LHCN-M2 (cell line): ENCODE results near the gene ADGRB2. TPM values are rescaled to one million over a fixed set of nuclear protein-coding genes. Genes with fewer than 3 reads are reported as not detected.

ENCODE experiments used
- DNase-seq: peaks from one replicate; pipeline ENCODE4 v3.0.0-alpha.2; 2012; ENCODE audit warnings: low read depth
- polyA plus RNA-seq: library from polyadenylated mRNA; unstranded; fragments of >200 nt; gene quantifications from one replicate; pipeline ENCODE4 v1.2.1, GENCODE V29; 2012; ENCODE audit warnings: missing spikeins
- total RNA-seq: library from RNA; depleted of rRNA; stranded (reverse); fragments of >200 nt; gene quantifications from 2 replicates; pipeline ENCODE4 v1.2.3, GENCODE V29; 2014; rRNA removed

ADGRB2 gene, protein sequence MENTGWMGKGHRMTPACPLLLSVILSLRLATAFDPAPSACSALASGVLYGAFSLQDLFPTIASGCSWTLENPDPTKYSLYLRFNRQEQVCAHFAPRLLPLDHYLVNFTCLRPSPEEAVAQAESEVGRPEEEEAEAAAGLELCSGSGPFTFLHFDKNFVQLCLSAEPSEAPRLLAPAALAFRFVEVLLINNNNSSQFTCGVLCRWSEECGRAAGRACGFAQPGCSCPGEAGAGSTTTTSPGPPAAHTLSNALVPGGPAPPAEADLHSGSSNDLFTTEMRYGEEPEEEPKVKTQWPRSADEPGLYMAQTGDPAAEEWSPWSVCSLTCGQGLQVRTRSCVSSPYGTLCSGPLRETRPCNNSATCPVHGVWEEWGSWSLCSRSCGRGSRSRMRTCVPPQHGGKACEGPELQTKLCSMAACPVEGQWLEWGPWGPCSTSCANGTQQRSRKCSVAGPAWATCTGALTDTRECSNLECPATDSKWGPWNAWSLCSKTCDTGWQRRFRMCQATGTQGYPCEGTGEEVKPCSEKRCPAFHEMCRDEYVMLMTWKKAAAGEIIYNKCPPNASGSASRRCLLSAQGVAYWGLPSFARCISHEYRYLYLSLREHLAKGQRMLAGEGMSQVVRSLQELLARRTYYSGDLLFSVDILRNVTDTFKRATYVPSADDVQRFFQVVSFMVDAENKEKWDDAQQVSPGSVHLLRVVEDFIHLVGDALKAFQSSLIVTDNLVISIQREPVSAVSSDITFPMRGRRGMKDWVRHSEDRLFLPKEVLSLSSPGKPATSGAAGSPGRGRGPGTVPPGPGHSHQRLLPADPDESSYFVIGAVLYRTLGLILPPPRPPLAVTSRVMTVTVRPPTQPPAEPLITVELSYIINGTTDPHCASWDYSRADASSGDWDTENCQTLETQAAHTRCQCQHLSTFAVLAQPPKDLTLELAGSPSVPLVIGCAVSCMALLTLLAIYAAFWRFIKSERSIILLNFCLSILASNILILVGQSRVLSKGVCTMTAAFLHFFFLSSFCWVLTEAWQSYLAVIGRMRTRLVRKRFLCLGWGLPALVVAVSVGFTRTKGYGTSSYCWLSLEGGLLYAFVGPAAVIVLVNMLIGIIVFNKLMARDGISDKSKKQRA (N-terminal part only)
- total RNA-seq: 20.5 and 22.6 TPM in 2 replicates
- 20.8 TPM for polyA plus RNA-seq

DNA sequence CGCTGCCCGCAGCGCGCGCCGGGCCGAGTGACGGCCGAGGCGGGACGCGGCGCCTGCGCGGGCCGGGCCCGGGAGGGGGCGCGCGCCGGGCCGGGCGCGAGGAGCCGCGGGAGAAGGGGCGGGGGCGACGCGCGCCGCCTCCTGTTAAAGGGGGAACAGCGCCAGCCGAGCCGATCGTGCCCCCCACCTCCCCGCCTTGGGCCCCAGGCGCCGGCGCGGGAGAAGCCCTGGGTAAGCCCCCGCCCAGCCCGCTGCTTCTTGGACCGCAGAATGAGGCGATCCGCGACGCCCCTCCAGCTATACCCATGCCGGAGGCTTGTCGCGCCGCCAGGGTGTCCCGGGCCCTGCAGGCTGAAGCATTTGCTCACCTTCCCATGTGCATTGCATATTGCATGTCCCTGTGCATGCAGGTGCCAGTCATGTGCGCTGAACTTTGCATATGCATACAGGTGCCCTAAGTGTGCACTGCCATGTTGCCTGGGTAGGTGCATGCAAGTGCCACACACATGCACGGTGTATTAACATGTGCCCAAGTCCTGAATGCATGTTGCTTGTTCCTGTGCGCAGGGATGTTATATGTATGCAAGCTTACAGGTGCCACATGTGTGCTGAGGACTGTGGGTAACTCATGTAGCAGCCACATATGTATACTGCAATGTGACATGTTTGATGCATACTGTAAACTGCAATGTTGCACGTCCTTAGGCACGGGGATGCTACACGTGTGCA is at the start of gene ADGRB2:
Gene ADGRB2, minus strand, starts transcription at position 29 of the 729 bp plus-strand sequence. CDS start 7,119 bp downstream, outside the sequence.
- DNase-seq: no peak

DNA sequence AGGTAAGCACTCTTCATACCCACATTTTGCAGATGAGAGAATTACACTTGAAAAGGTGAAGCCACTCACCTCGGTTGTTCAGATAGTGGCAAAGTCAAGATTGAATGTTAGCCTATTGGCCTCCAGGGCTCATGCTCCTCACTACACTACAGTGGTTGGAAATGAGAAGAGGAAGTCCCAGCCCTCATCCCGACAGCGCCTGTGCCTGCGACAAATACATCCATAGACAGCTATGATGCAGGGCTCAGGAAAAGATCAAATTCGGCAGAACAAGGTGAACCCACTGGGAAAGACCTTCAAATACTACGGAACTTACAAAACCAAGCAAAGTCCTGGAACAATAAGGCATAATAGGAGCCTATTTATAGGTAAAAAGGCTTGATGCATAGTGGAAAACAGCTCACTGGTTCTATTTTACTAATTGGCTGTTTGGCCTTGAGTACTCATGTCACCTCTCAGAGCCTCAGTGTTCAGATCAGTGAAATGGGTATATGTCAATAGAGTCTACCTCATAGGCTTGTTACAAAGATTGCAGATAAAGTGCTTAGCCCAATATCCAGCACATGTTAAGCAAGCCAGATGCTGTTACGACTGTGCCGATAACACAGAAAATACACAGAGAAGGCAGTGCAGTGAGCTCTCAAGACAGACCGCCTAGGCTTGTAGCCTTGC is 48.2 kb upstream of the ADGRB2 start:
- DNase-seq: no peak

DNA sequence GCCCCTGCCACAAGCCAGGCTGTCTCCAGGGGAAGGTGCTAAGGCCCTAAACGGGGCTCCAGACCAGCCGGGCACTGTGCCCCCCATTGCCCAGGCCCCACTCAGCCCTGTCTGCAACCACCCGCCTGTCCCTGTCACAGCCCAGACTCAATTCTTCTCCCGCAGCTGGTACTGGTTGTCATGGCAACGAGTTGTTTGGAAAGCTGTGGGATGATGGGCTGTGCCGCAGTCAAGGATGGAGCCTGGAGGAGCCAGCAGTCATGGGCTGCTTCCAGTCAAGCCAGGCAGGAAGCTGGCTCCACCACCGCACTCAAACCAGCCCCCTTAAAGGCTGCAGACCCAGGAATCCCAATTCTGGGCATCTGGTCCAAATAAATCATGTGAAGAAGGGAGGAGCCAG is 47.5 kb upstream of the ADGRB2 start:
- DNase-seq: peak; percentile 68

DNA sequence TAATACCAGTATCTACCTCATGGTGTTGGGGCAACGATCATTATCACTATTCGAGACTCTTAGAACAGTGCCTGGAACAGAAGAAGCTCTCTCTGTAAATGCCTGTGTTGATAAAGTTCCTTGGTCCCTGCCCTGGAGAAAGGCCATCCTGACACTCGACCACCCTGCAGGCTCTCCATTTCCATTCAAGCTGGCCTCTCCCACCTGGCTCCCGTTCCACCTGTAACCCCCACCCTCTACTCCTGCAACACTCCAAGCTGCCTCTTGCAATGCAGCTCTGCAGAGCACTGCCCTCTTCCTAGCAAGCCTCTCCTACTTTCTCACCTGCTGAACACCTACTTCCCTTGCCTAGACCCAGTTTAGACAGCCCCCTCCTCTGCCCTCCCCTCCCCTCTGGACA is 45.6 kb upstream of the ADGRB2 start:
- DNase-seq: no peak

DNA sequence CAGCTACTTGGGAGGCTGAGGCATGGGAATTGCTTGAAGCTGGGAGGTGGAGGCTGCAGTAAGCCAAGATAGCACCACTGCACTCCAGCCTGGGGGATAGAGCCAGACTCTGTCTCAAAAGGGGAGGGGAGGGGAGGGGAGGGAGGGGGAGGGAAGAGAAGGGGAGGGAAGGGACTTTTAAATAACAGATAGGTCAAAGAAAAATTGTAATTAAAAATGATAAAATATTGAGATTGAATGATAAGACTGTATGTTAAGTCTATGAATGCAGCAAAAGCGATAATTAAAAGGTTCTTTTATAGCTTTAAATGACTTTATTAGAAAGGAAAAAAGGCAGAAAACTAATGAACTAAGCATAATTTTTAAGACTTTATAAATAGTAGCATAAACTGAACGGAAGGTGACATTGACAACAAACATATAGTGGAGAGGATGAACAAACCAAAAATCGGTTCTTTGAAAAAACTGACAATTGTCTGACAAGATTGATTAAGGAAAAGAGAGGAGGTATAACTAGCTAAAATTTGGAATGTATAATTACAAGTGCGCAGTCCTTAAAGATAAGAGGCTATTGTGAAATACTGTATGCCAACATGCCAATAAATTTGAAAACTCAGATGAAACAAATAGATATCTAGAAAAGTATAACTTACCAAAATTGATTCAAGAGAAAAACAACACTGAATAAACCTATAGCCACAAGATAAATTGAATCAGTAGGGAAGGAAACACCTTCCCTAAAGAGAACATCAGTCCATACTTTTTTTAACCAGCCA is 43.3 kb upstream of the ADGRB2 start:
- DNase-seq: no peak

DNA sequence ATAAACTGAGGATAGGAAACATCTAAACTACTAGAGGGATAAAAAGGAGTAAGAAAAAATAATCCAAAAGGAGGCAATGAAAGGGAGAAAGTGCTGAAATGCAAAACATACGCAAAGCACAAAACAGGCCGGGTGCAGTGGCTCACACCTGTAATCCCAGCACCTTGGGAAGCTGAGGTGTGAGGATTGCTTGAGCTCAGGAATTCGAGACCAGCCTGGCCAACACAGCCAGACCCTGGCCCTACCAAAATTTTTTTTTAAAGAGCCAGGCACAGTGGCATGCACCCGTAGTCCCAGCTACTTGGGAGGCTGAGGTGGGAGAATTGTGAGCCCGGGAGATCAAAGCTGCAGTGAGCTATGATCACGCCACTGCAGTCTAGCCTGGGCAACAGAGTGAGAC is 41.2 kb upstream of the ADGRB2 start:
- DNase-seq: no peak

DNA sequence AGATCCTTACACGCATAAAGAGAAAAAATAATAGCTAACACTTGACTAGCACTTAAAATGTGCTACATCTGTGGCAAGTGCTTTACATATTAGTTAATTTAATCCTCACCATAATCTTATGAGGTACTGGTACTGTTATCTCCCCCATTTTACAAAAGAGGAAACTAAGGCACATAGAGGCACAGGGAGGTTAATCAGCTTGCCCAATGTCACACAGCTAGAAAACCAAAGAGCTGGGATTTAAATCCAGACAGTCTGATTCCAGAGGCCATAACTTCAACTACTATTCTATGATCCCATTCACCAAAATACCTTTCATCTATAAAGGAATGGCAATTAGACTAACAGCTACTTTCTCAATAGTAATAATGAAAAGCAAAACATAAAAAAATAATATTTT is 40.0 kb upstream of the ADGRB2 start:
- no peak for DNase-seq

DNA sequence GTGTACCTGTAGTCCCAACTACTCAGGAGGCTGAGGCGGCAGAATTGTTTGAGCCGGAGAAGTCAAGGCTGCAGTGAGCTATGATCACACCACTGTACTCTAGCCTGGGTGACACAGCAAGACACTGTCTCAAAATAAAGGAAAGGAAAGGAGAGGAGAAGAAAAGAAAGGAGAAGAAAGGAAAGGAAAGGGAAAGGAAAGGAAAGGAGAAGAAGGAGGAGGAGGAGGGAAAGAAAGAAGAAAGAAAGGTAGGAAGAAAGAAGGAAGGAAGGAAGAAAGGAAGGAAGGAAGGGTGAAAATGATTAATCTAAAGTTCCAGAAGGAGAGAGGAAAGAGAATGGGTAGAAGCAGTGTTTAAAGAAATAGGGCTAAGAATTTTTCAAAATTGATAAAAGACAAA is 39.5 kb upstream of the ADGRB2 start:
- no peak for DNase-seq

DNA sequence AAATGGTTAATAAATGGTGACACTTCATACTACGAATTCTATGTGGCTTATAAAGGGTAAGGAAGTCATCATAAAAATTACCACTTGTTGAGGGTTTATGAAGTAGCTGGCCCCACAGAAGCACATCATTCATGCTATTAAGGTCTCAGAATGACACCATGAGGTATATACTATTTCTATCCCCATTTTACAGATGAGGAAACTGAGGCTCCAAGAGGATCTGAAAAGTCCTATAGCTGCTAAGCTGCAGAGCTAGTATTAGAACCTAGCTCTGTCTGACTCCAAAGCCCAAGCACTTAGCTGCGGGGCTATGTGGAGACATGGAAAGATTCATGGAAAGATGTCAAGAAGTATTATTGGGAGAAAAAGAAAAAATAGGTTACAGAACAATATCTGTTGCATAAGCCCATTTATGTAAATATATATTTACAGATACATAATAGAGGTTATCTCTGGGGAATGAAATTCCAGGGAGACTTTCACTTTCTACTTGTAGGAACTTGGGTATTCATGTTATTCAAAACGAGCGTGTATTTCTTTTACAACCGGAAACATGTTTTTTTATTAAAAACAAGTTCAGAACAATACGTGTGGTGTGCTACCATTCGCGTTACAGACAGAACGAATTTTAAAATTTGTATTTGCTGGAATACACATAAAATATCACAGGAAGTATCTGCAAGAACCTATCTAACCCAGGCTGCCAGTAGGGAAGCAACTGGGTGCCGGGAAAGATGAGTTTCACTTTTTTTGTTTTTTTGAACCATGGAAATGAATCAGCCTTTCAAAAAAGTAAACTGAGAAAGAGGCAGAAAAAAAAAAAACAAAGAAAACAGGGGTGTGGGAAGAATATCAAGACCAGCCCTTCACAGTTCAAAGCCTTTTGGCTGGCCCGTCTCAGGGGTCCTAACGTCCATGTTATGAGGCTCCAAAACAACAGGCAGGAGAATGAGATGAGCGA is 38.3 kb upstream of the ADGRB2 start:
- peak; percentile 37 for DNase-seq

DNA sequence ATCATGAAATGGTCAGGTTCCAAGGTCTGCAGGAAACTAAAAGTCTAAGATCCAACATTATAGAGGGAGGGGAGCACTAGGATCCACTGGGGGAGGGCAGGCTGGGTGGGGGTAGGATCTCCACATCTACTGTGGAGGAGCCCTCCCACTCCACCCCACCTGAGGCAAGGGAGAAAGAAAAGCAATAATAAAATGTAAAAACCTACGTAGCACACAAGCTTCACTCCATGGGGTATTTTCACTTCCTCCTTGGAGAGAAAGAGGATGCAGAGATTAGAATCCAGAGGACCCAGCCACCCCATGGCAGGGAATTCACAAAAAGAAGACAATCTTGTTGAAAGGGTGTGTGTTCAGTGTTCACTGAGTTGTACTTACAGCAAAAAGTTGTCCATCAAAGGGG is 37.3 kb upstream of the ADGRB2 start:
- no peak for DNase-seq

DNA sequence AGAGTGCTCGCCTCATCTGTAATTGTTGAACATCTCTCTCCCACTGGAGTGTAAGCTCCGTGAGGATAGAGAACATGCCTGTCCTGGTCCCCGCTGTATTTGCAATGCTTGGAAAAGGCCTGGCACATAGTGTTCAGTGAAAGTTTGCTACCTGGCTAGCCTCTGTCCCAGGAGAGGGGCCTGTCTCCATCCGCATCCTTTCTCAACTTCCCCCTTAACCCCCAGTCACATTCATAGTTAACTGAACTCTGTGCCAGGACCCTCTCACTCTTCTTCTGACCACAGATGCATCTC is 36.5 kb upstream of the ADGRB2 start:
- no peak for DNase-seq

DNA sequence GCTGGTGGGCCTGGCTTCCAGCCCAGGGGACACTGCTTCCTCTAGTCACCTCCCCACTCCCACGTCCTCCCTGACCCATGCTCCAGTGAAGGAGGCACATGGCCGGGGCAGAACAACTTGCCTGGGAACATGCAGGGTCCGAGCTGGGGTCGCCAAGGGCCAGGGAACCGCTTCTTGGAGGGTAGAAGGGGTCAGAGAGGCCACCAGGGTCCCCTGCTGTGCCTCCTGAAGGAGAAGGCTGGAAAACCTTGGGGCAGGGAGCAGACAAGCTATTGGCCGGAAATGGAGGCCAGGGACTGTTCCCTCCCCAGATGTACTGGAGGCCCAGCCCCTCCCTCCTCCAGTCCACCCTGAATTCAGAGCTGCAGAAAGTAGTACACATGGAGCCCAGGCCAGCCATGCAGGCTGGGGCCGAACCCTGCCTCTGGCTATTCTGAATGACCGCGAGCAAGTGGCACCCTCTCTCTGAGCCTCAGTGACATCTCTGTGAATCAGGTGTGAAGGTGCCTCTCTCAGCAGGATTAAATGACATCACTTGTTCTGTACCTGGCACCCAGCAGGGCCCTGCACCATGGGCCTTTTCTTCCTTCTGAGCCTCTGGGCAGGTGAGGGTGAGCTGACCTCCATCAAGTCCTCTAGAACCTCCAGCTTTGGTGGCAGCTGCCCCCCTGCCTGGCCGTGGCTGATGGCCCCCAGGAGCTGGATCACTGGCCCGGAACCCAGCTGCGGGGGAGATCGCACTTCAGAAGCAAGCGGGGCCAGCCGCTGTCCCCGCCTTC is 35.9 kb upstream of the ADGRB2 start:
- DNase-seq: no peak

DNA sequence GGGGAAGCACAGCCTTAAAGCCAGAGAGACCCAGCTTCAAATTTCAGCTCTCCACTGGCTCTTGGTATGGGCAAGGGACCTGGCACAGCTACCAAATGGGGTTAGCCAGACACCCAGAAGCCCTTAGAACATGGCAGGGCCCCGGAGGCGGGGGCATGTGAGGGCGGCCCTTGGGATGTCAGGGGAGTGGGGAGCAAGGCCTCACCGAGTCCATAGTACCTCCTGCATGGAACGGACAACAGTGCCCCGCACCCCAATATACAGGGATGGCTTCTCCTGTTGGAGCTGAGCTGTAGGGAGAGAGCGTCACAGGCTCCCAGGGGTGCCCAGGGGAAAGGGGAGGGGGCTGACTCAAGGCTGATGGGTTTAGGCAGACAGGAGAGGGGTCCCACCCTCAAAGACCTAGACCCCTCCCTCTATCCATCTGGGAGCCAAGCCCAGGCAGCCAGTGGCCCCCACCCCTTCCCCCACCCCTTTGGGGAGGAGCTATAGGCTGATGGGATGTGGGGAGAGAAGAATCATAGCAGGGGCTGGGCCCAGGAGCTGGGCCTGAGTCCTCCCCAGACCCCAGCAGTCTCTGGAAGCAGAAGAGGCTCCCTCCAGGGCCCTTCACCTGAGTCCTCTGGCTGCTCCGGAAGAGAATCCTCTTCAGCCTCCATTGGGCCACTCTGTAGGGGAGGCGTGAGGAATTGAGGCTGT is 35.2 kb upstream of the ADGRB2 start:
- DNase-seq: no peak

DNA sequence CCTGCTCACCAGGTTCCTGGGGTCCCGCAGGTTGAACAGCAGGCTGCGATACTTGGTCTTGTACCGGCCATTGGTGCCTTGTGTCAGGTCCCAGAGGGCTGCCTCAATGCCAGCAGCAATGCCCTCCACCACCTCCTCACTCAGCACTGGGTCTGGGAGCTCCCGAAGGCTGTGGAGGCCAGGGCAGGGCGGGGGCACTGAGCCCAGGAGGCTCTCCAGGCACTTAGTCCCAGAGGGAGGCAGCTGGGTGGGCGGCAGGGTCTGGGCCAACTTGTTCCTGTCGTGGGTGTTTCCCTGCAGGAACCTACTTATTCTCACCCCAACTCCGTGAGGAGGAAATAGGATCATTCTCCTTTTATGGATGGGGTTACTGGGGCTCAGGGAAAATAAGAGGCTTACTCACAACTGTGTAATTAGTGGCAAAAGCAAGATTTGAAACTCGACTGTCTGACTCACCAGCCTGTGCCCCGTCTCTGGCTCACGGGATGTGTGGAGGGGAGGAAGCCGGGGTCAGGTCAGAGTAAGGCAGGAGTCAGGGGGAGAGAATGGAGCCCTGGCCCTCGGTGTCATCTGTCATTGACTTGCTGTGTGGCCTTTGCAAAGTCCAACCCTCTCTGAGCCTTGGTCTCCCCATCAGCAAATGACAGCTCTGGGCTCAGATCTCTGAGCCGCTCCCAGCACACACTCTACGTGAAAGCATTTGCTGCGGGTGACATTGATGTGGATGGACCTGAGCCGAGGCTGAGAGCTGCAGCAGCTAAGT is 34.5 kb upstream of the ADGRB2 start:
- DNase-seq: peak; percentile 93

DNA sequence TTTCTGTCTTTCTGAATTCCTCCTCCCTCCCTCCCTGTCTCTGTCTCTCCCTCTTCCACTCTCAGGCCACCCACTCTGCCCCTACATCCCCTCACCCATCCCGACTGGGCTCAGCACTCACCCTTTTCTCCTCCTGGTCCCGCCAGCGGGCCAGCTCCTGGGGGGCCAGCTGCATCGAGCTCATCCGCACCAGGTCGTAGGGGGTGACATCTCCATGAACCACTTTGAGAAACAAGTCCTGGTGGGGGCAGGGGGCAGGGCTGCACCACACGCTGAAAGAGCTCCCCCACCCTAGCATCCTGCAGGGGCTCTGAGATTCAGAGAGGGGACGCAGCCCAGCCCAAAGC is 33.9 kb upstream of the ADGRB2 start:
- DNase-seq: no peak

DNA sequence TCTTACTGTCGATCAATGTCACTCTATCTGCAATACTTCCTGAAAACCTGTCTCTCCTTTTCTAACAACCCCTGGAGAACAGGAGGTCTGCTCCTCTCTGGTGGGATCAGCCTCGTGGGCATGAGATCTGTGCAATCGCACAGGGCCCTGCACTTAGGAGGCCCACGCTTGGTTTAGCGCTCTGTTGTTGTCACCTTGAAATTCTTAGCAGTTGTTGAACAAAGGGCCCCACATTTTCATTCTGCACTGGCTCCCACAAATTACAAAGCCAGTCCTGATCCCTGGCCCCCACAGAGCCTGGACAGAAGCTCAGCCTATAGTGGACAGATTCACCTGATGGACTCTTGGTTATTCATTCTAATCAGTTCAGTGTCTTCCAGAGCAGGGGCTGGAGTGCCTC is 33.1 kb upstream of the ADGRB2 start:
- DNase-seq: no peak

DNA sequence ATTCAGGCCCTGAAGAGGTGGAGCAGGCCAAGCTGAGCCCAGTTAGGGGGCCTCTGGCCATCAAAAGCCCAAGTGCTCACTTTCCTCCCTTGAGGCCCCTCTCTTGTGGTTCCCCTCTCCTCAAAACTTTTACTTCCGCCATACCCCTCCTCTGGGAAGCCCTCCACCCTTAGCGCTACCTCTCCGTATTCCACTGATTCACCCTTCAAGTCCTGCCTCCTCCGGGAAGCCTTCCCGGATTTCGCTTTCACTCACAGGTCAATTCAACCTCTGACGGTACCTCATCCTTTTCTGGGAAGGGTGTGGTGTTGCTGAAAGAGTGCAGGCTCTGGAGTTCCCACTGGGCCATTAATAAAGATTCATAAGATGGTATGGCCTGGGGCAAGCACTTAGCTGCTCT is 32.6 kb upstream of the ADGRB2 start:
- no peak for DNase-seq
